ENCODE measurements around the gene FOXF2. TPM values are rescaled to one million over a fixed set of nuclear protein-coding genes. Genes with fewer than 3 reads are reported as not detected.

The FOXF2 gene
- total and polyA plus RNA-seq, 2 of the 13 experiments (the other 11 are each of a cell fraction or from before 2014, with no cell fraction given) = not detected

- Histone ChIP-seq H3K36me3 (replicated peaks in 1 of 2; ENCODE audit: control insufficient read depth in 1 of 2, insufficient read depth in 2 of 2, low read length in 2 of 2) (no peaks in the 10 kb centered on the region), H4K20me1 (ENCODE audit: insufficient read depth, low read length) (no peaks in the 10 kb centered on the region), H3K4me2 (ENCODE audit: low read depth, low read length) (no peak overlapping the region), H3K4me1 (ENCODE audit: insufficient read depth, low read length) (no peaks in the 10 kb centered on the region), H3K9me3 (ENCODE audit: low read length) (no peaks in the 10 kb centered on the region), H3K4me3 (replicated peaks in 1 of 3; ENCODE audit: insufficient read depth in 1 of 3, low read depth in 2 of 3, low read length in 3 of 3) (no peak overlapping the region), H3K27ac (ENCODE audit: extremely low read length, insufficient read depth, low read length) (no peak overlapping the region), H3K79me2 (ENCODE audit: insufficient read depth, low read length) (no peaks in the 10 kb centered on the region), H2AFZ (ENCODE audit: low read length) (no peak overlapping the region), H3K27me3 (ENCODE audit: control insufficient read depth in 1 of 2, insufficient read depth in 2 of 2, low read length in 2 of 2) (peaks cover 0 to 52% of the 10 kb centered on the region in 2 experiments; a peak in 3 of 5 replicates), H3K9ac (ENCODE audit: insufficient read depth, low read depth, low read length) (no peak overlapping the region)
- no TSS peak for BruUV-seq (replicated peaks)
- WGBS (ENCODE audit: low lambda C conversion rate) = 21% methylated on average over 2 of the region's 2 CpGs
- DNase-seq (ENCODE audit: low spot score) (no peak), FAIRE-seq (no peak), ATAC-seq (no peak)
- CTCF ChIA-PET (ENCODE audit: low intra/inter-chr PET ratio, low total read pairs) = interaction anchor here (1.0 kb wide), 1 partner anchor 72 kb away, joined by 4 read pairs; no protein-coding TSS in a partner anchor
- intact Hi-C loops (cut with micrococcal nuclease; ENCODE audit: unreplicated experiment) = no loop called here
- POLR2A ChIA-PET = no interaction called here
- in situ Hi-C loops (cut with HindIII; ENCODE audit: extremely low pct_ligation_motif_present, low pct_unique_long_range_greater_than_20kb) = no loop called here
- TF ChIP-seq DR1 (CRISPR knock-in tag; IDR thresholded peaks at IDR 0.05) (no peak), ZNF275 (CRISPR knock-in tag; IDR thresholded peaks at IDR 0.05; ENCODE audit: borderline replicate concordance) (no peak), TRIM22 (IDR thresholded peaks at IDR 0.05) (no peak)
- TF ChIP-seq, protein P1, sequence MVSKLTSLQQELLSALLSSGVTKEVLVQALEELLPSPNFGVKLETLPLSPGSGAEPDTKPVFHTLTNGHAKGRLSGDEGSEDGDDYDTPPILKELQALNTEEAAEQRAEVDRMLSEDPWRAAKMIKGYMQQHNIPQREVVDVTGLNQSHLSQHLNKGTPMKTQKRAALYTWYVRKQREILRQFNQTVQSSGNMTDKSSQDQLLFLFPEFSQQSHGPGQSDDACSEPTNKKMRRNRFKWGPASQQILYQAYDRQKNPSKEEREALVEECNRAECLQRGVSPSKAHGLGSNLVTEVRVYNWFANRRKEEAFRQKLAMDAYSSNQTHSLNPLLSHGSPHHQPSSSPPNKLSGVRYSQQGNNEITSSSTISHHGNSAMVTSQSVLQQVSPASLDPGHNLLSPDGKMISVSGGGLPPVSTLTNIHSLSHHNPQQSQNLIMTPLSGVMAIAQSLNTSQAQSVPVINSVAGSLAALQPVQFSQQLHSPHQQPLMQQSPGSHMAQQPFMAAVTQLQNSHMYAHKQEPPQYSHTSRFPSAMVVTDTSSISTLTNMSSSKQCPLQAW (CRISPR knock-in tag; IDR thresholded peaks at IDR 0.05) = no peak
- TF ChIP-seq, protein P2, sequence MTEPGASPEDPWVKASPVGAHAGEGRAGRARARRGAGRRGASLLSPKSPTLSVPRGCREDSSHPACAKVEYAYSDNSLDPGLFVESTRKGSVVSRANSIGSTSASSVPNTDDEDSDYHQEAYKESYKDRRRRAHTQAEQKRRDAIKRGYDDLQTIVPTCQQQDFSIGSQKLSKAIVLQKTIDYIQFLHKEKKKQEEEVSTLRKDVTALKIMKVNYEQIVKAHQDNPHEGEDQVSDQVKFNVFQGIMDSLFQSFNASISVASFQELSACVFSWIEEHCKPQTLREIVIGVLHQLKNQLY (CRISPR knock-in tag; IDR thresholded peaks at IDR 0.05) = no peak
- TF ChIP-seq, protein P3, sequence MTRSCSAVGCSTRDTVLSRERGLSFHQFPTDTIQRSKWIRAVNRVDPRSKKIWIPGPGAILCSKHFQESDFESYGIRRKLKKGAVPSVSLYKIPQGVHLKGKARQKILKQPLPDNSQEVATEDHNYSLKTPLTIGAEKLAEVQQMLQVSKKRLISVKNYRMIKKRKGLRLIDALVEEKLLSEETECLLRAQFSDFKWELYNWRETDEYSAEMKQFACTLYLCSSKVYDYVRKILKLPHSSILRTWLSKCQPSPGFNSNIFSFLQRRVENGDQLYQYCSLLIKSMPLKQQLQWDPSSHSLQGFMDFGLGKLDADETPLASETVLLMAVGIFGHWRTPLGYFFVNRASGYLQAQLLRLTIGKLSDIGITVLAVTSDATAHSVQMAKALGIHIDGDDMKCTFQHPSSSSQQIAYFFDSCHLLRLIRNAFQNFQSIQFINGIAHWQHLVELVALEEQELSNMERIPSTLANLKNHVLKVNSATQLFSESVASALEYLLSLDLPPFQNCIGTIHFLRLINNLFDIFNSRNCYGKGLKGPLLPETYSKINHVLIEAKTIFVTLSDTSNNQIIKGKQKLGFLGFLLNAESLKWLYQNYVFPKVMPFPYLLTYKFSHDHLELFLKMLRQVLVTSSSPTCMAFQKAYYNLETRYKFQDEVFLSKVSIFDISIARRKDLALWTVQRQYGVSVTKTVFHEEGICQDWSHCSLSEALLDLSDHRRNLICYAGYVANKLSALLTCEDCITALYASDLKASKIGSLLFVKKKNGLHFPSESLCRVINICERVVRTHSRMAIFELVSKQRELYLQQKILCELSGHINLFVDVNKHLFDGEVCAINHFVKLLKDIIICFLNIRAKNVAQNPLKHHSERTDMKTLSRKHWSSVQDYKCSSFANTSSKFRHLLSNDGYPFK (CRISPR knock-in tag; IDR thresholded peaks at IDR 0.05; ENCODE audit: borderline replicate concordance) = no peak
- TF ChIP-seq, protein P4, sequence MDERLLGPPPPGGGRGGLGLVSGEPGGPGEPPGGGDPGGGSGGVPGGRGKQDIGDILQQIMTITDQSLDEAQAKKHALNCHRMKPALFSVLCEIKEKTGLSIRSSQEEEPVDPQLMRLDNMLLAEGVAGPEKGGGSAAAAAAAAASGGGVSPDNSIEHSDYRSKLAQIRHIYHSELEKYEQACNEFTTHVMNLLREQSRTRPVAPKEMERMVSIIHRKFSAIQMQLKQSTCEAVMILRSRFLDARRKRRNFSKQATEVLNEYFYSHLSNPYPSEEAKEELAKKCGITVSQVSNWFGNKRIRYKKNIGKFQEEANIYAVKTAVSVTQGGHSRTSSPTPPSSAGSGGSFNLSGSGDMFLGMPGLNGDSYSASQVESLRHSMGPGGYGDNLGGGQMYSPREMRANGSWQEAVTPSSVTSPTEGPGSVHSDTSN (CRISPR knock-in tag; IDR thresholded peaks at IDR 0.05) = no peak
- TF ChIP-seq, protein P5, sequence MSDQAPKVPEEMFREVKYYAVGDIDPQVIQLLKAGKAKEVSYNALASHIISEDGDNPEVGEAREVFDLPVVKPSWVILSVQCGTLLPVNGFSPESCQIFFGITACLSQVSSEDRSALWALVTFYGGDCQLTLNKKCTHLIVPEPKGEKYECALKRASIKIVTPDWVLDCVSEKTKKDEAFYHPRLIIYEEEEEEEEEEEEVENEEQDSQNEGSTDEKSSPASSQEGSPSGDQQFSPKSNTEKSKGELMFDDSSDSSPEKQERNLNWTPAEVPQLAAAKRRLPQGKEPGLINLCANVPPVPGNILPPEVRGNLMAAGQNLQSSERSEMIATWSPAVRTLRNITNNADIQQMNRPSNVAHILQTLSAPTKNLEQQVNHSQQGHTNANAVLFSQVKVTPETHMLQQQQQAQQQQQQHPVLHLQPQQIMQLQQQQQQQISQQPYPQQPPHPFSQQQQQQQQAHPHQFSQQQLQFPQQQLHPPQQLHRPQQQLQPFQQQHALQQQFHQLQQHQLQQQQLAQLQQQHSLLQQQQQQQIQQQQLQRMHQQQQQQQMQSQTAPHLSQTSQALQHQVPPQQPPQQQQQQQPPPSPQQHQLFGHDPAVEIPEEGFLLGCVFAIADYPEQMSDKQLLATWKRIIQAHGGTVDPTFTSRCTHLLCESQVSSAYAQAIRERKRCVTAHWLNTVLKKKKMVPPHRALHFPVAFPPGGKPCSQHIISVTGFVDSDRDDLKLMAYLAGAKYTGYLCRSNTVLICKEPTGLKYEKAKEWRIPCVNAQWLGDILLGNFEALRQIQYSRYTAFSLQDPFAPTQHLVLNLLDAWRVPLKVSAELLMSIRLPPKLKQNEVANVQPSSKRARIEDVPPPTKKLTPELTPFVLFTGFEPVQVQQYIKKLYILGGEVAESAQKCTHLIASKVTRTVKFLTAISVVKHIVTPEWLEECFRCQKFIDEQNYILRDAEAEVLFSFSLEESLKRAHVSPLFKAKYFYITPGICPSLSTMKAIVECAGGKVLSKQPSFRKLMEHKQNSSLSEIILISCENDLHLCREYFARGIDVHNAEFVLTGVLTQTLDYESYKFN (CRISPR knock-in tag; conservative IDR thresholded peaks at IDR 0.05) = no peak
Observed at GRCh38 chr6:1364791-1365190, 24.6 kb upstream of the FOXF2 start.

Measured in HepG2 (cell line).